SJCRH30 (cell line): ENCODE measurements around the gene CFAP298. TPM values are rescaled to one million over a fixed set of nuclear protein-coding genes. Genes with fewer than 3 reads are reported as not detected.
"Not testable (repeated sequence)": the region's sequence is repeated elsewhere in the genome, so short reads cannot be mapped to it uniquely, and the experiment has no call there.

Experiments
- DNase-seq, 2 experiments: peaks; one replicate each; pipeline ENCODE4 v3.0.0-alpha.2; 2015 to 2020
- H3K27ac ChIP-seq: fragments of 250-450 bp; sonication (Bioruptor Pico); 2 replicates; pipeline ENCODE4 v1.5.1; 2020; ENCODE audit warnings: mild to moderate bottlenecking, moderate library complexity
- H3K27me3 ChIP-seq: fragments of 250-450 bp; sonication (Bioruptor Pico); 2 replicates; pipeline ENCODE4 v1.5.1; 2020; ENCODE audit warnings: mild to moderate bottlenecking, moderate library complexity
- H3K36me3 ChIP-seq: fragments of 250-450 bp; sonication (Bioruptor Pico); 2 replicates; pipeline ENCODE4 v1.5.1; 2020; ENCODE audit warnings: mild to moderate bottlenecking, moderate library complexity
- H3K4me1 ChIP-seq: fragments of 250-450 bp; sonication (Bioruptor Pico); 2 replicates; pipeline ENCODE4 v1.5.1; 2020; ENCODE audit warnings: mild to moderate bottlenecking, moderate library complexity
- H3K4me3 ChIP-seq: fragments of 250-450 bp; sonication (Bioruptor Pico); 2 replicates; pipeline ENCODE4 v1.5.1; 2020; ENCODE audit warnings: mild to moderate bottlenecking, moderate library complexity
- H3K9me3 ChIP-seq: fragments of 250-450 bp; sonication (Bioruptor Pico); replicated peaks from 2 replicates; pipeline ENCODE4 v1.5.1; 2020; ENCODE audit warnings: mild to moderate bottlenecking, moderate library complexity
- total RNA-seq: library from RNA; depleted of rRNA; stranded (reverse); fragments of >200 nt; shearing (Covaris generic); gene quantifications from 2 replicates; pipeline ENCODE4 v1.2.3, GENCODE V29; 2014; rRNA removed

CFAP298 gene, protein sequence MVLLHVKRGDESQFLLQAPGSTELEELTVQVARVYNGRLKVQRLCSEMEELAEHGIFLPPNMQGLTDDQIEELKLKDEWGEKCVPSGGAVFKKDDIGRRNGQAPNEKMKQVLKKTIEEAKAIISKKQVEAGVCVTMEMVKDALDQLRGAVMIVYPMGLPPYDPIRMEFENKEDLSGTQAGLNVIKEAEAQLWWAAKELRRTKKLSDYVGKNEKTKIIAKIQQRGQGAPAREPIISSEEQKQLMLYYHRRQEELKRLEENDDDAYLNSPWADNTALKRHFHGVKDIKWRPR
- 35.4 and 37.2 TPM in 2 replicates for total RNA-seq

DNA sequence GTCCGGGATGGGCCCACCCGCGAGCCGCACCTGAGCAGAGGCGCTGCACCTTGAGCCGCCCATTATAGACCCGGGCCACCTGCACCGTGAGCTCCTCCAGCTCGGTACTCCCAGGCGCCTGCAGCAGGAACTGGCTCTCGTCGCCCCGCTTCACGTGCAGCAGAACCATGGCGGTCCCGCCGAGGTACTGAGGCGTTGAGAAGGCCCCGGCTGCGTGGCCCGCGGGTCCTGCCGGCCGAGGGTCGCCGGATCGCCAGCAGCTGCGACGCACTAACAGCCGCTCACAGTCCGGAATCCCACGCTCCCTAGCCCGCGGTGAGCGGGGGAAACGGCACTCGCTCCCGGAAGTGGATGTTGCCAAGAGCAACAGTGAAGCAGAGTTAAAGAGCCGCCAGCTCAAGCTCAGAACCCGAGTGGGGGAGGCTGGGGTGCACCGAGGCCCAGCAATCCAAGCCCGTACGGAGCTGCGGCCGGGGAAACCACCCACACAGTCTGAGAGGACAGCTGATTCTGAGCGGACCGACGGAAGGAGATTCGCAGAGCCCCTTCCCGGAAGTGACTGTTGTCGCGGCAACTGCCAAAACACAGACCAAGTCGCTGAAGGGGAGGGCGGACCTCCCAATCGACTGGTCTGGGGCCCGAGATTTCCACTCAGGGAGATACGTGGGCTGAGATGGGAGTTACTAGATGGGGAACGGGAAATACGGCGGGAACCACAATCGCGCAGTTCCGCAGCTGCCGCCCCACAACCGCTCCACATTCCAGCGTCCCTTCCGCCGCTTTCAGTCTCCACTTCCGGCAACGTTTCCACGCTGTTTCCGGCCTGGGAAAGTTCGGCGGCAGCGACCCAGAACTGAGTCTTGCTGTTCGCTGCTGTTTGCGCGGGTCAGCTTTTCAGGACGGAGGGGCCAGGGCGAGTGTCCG, at the start of gene CFAP298:
Gene CFAP298 (minus strand): TSS at position 303 of the 924 bp plus-strand sequence. CDS start 134 bp downstream, at position 169.
- H3K9me3 ChIP-seq: no peaks in the 10 kb centered on the region
- H3K4me3 ChIP-seq: peak within 1 kb of the TSS; percentile 76
- H3K27me3 ChIP-seq: no peaks in the 10 kb centered on the region
- DNase-seq: peak; percentile 92
- H3K4me1 ChIP-seq: peaks cover 5% of the 10 kb centered on the region; the same call in 1 of the 2 replicates
- no peaks in the 10 kb centered on the region for H3K36me3 ChIP-seq
- H3K27ac ChIP-seq: peak within 1 kb of the TSS; percentile 85

DNA sequence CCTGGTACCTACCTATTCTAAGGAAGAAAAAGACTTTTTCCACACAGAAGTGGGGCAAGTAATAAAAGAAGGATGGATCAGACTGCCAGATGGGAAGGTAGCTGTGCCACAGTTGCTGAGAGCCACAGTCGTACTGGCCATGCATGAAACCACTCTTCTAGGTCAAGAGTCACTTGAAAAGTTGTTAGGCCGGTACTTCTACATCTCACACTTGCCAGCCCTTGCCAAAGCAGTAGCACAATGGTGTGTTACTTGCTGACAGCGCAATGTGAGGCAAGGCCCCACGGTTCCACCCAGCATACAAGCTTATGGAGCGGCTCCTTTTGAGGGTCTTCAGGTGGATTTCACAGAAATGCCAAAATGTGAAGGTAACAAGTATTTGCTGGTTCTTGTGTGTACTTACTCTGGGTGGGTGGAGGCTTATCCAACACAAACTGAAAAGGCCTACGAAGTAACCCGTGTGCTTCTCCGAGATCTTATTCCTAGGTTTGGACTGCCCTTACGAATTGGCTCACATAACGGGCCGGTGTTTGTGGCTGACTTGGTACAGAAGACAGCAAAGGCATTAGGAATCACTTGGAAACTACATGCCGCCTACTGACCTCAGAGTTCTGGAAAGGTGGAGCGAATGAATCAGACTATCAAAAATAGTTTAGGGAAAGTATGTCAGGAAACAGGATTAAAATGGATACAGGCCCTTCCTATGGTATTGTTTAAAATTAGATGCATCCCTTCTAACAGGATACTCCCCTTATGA, 49.0 kb upstream of the CFAP298 start:
- not testable (repeated sequence) for DNase-seq, H3K27ac ChIP-seq, H3K4me3 ChIP-seq, H3K4me1 ChIP-seq, H3K27me3 ChIP-seq, H3K9me3 ChIP-seq
- peaks cover 39% of the 10 kb centered on the region for H3K36me3 ChIP-seq

DNA sequence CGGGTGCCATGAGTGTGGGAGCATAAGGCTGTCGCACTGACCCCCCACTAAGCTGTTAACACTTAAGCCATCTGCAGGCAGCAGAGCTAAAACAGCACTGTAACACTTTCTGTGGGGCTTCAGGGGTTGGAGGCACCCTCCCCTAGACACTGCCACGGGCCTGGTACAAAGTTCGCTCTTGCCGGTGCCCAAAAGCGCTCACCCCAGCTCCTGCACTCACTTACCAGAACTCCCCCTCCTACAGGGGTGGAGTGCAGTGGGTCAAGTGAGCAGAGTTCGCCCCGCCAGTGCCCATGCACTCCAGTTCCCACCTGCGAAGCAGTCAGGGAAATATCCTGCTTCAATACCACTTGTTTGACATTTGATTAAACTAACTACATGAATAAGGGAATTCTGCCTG, 46.3 kb upstream of the CFAP298 start:
- Histone ChIP-seq H3K27me3 (no peaks in the 10 kb centered on the region), H3K4me3 (no peak overlapping the region), H3K27ac (no peak overlapping the region), H3K4me1 (no peaks in the 10 kb centered on the region), H3K36me3 (peaks cover 22% of the 10 kb centered on the region), H3K9me3 (no peaks in the 10 kb centered on the region; the same call in 1 of the 2 replicates)
- no peak for DNase-seq

DNA sequence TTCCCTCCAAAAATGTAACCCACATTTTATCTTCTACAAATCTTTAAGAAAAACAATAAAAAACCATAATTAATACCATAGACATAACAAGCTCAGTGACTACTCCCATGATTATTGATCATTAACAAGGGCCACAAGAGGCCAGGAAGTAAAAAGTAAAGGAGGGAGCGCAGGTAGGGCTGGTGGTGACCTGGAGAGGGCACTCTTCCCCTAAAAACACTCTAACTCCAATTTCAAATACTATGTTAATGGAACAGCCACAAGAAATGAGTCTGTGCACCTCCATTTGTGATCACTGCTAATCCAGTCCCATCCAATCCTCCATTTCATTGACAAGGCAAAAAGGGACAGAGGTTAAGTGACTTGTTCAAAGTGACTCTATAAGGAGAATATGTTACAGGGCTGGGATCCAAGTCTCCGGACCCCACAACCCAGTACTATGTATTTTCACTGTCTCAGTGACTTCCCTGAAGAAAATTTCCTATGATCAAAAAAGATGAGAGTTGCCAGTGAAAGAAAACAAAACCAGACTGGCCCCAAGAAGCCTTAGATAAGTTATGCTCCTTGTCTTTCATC, 41.2 kb upstream of the CFAP298 start:
- H3K36me3 ChIP-seq: peaks cover 14% of the 10 kb centered on the region
- no peaks in the 10 kb centered on the region for H3K4me1 ChIP-seq
- DNase-seq: peak in 1 of 2 experiments; percentile 43
- H3K9me3 ChIP-seq: no peaks in the 10 kb centered on the region
- H3K27me3 ChIP-seq: no peaks in the 10 kb centered on the region
- no peak overlapping the region for H3K4me3 ChIP-seq
- H3K27ac ChIP-seq: no peak overlapping the region

DNA sequence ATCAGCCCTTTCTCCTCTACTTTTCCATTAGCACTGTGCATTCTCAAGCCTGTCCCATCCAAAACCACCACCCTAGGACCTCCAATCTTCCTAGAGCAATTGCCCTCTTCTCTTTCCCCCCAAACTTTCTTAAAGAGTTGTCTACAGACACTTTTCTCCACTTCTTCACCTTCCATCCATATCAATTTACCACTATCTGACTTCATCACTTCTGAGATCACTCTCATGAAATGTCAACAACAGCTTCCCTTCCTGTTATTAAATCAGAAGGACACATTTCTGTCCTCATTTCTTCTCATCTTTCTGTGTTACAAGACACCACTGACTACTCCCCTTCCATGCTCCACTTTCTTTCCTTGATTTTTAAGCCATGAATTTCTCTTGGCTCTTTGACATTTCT, 36.0 kb upstream of the CFAP298 start:
- no peak overlapping the region for H3K4me3 ChIP-seq
- DNase-seq: no peak

DNA sequence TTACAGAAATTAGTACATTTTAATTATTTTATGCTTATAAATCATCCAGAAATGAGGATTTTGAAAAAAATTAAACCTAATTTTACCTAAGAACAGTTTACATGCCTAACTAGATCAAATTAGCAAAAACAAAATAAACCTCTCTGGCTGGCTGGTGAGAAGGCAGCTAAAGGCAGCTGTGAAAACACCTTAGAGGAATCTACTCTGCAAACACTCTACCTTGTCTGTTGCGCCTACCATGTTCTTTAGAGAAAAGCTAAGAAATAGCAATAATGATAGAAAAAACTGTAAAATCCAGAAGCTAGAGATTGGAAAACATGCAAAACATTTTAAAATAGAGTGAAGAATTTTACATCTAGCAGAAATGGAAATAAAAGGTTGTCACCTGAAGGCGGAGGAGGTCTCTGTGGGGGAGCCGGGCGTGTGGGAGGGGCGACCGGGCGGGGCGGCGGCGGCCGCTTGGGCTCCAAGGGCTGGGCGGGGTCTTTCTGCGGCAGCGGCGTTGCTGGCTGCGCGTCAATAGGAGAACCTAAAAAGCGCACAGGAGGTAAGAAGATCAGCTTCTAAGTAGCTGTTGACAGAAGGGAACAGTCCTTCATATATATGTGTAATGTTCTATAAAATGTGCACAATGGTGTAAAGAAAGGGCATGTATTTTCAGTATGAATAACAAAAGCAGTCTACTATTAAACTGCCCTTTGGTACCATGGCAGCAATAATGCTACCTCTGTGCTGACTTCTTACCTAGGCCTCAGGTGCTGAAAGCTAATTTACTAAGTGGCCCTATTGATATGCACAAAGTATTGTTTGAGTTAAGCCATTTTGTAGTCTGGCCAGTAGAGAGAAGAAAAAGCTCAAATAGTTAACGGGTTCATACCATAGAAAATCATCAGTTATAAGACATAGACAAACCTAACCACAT, 33.3 kb upstream of the CFAP298 start:
- Histone ChIP-seq H3K36me3 (peaks cover 8% of the 10 kb centered on the region), H3K4me3 (no peak overlapping the region), H3K27me3 (no peaks in the 10 kb centered on the region), H3K4me1 (no peaks in the 10 kb centered on the region), H3K9me3 (no peaks in the 10 kb centered on the region), H3K27ac (no peak overlapping the region)
- no peak for DNase-seq

More for the DNA sequence above, 36.0 kb upstream of the CFAP298 start:
- Histone ChIP-seq H3K27ac (no peak overlapping the region), H3K27me3 (no peaks in the 10 kb centered on the region), H3K4me1 (no peaks in the 10 kb centered on the region), H3K36me3 (peaks cover 9% of the 10 kb centered on the region), H3K9me3 (no peaks in the 10 kb centered on the region)

DNA sequence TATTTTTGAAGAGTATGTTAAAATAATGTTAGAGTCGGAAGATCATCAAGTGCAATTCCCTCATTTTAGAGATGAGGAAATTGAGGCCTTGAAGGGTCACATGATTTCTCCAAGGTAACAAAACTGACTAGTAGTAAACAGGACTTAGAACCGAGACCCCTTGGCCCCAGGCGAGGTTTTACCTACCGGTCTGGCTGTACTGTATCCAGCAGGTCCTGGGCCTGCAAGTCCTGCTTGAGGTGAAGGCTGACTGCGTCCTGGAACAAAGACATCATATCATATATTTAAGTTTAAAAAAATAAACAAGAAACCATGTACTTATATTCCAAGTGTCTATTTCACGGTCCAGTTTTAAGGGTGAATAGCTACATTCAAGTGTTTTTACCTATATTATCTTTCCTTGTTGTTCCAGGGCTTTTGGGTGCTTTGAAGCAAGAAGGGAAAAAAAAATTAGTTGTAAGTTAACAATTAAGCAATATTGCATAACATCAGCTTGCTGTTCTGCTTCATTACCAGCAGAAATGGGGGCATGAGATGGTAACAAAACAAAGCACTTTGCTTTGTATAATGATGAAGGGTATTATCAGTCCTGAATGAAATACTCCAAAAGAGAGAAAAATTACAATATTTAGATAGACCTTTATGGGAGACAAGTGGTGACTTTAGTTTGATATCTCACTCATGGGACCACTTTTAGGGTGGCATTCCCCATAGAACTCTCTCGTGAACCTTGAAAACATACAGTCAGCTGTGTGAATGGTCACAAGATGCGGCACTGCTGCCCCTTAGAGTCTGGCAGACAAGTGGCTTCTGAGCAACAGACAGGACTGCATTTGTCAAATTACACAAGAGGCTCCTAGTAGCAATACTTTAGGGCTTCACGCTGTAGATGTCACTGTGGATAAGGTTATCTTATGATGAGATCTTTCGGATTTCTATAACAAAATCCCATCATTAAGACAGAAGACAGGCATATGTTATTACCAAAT, 29.8 kb upstream of the CFAP298 start:
- Histone ChIP-seq H3K36me3 (peaks cover 17% of the 10 kb centered on the region), H3K4me1 (no peaks in the 10 kb centered on the region), H3K27ac (no peak overlapping the region), H3K4me3 (no peak overlapping the region), H3K9me3 (no peaks in the 10 kb centered on the region), H3K27me3 (no peaks in the 10 kb centered on the region)
- DNase-seq: no peak

DNA sequence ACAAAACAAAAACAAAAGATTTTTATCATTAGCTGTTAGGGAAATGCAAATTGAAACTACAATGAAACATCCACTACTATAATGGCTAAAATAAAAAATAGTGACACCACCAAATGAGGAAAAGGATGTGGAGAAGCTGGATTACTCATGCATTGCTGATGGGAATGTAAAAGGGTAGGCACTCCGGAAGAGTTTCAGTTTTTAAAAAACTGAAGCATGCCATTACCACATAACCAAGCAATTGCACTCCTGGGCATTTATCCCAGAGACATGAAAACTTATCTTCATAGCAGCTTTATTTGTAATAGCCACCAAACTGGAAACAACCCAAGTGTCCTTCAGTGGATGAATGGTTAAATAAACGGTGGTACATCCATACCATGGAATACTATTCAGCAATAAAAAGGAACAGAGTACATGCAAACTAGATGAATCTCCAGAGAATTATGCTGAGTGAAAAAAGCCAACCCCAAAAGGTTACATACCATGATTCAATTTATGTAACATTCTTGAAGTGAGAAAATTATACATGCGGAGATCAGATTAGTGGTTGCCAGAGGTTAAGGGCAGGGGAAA, 14.5 kb upstream of the CFAP298 start:
- no peaks in the 10 kb centered on the region for H3K27me3 ChIP-seq
- DNase-seq: no peak
- no peak overlapping the region for H3K27ac ChIP-seq
- H3K9me3 ChIP-seq: no peaks in the 10 kb centered on the region
- peaks cover 6% of the 10 kb centered on the region; the same call in 1 of the 2 replicates for H3K36me3 ChIP-seq
- no peaks in the 10 kb centered on the region for H3K4me1 ChIP-seq
- H3K4me3 ChIP-seq: no peak overlapping the region

DNA sequence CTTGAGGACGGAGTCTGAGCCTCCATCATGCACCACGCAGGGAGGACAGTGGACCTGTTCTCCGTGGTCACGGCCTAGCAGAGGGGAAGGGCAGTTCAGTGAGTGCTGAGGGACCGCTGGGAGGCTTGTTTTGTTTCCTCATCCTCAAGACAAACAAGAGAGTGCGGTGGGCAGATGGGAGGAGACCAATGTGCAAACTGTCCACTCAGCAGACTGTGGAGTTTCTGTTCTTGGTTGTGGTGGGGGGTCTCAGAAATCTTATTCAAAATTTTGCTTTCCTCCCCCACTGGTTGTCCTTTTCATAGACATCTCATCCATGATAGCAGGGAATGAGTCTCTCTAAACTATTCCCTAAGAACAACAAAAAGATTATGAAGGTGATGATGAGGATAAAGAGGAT, 6.0 kb upstream of the CFAP298 start:
- not testable (repeated sequence) for DNase-seq, H3K4me1 ChIP-seq, H3K9me3 ChIP-seq, H3K36me3 ChIP-seq, H3K27ac ChIP-seq, H3K4me3 ChIP-seq, H3K27me3 ChIP-seq

DNA sequence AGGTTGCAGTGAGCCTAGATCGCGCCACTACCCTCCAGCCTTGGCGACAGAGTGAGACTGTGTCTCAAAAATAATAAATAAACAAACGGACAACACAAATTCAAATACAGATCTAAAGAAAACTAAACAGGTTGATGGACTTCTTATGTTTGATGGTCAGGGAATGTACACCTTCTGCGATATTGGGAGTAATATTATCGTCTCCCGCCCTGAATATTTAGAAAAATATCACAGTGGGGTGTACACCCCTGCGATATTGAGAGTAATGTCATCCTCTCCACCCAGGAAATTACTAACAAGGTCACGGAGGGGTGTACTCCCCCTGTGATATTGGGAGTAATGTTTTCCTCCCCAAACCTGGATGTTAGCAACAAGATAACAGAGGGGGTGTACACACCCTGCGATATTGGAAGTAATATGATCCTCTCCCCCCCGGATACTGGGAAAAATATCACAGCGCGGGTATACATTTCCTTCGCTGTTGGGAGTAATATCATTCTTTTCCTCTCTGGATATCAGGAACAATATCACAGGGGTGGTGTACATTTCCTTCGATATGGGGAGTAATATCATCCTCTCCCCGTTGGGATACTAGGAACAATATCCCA, 1.4 kb upstream of the CFAP298 start:
- H3K27ac ChIP-seq: no peak overlapping the region
- no peaks in the 10 kb centered on the region for H3K9me3 ChIP-seq
- H3K4me1 ChIP-seq: peaks cover 5% of the 10 kb centered on the region; the same call in 1 of the 2 replicates
- DNase-seq: no peak
- H3K27me3 ChIP-seq: no peaks in the 10 kb centered on the region
- H3K36me3 ChIP-seq: no peaks in the 10 kb centered on the region
- peak overlapping the region; percentile 76 for H3K4me3 ChIP-seq

DNA sequence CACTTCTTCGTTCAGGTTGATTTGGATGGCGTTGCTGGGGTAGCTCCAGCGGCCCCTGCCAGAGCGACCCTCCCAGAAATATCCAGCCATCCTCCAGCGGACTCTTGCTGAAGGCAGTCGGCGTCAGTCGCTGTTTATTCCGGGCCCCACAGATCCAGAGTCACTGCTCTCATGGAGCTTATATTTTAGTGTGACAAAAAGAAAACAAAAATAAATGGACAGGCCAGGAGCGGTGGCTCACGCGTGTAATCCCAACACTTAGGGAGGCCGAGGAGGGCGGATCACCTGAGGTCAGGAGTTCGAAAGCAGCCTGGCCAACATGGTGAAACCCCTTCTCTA, 791 bp upstream of the CFAP298 start:
- Histone ChIP-seq H3K4me1 (peaks cover 5% of the 10 kb centered on the region; the same call in 1 of the 2 replicates), H3K4me3 (peak overlapping the region; percentile 76), H3K9me3 (no peaks in the 10 kb centered on the region), H3K27me3 (no peaks in the 10 kb centered on the region), H3K36me3 (no peaks in the 10 kb centered on the region), H3K27ac (peak overlapping the region; percentile 85)
- DNase-seq: no peak

DNA sequence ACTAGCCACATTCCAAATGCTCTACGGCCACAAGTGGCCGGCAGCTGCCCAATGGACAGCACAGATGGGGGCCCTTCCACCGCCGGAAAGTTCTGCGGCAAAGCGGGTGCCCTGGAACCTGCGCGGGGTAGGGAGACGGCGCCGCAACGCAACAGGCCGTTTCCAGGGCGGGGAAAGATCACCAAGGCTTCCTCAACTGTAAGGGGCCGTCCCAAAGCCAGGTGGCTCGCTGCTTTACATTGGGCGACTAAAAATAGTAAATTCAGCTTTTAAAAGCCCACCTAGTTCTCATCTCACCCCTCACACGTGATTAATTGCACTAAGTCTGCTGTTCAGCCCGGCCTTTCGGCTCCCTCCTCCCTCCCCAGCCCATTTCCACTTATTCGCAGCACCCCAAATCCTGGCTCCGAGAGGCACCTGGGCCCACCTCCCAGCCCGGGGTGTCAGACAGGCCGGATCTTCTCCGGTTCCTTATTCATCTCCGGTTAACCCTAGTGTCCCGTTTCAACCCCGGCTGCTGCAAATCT, 643 bp downstream of the CFAP298 start:
- peak overlapping the region; percentile 85 for H3K27ac ChIP-seq
- peak; percentile 35 to 54 for DNase-seq
- H3K4me3 ChIP-seq: peak overlapping the region; percentile 76
- H3K4me1 ChIP-seq: peaks cover 5% of the 10 kb centered on the region; the same call in 1 of the 2 replicates
- no peaks in the 10 kb centered on the region for H3K27me3 ChIP-seq
- no peaks in the 10 kb centered on the region for H3K9me3 ChIP-seq
- H3K36me3 ChIP-seq: no peaks in the 10 kb centered on the region
